NB4 (cell line): ENCODE measurements around the gene PLAC1.

ENCODE experiments used
- CTCF ChIP-seq: IDR thresholded peaks from one replicate; pipeline ENCODE4 v1.5.1; 2012; ENCODE audit warnings: low read depth, low read length
- TF ChIP-seq, protein P1 (sequence below): IDR thresholded peaks from 2 replicates; pipeline ENCODE4 v1.6.1; 2011; ENCODE audit warnings: low read depth, low read length

- no peak for TF ChIP-seq CTCF
- TF ChIP-seq, protein P1, sequence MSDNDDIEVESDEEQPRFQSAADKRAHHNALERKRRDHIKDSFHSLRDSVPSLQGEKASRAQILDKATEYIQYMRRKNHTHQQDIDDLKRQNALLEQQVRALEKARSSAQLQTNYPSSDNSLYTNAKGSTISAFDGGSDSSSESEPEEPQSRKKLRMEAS: no peak
These were observed 23.6 kb downstream of the PLAC1 start for GRCh38 chrX:134634691-134635090.
